Stimulated activated CD4-positive, alpha-beta T cell treated with anti-CD3 and anti-CD28 coated beads, TNF-alpha, amount 100 ng/mL, for 24 hours (primary cell): ENCODE results near the gene JAZF1.
A peak's percentile ranks its signal among the peaks of the same experiment; 100 is the strongest.

ENCODE experiments used
- DNase-seq, 3 experiments: peaks; one replicate each; pipeline ENCODE4 v3.0.0-alpha.2; 2020; ENCODE audit warnings: low read depth in 3 of 3

The JAZF1 gene

GRCh38 chr7:28191751-28192150 is 11.2 kb upstream of the JAZF1 start:
- DNase-seq, result no peak

DNA sequence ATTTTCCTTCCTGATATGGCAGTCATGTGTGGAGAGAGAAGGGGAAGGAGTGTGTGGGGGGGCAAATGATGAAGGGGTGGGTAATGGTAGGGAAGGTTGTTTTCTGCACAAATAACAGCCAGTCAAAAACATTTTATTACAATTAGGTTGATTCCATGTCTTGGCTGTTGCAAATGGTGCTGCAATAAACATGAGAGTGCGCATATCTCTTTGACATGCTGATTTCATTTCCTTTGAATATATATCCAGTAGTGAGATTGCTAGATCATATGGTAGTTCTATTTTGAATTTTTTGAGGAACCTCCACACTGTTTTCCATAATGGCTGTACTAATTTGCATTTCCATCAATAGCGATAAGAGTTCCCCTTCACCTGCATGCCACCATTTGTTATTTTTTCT is 10.6 kb upstream of the JAZF1 start:
- DNase-seq, result no peak

- no peak for DNase-seq
Observed at GRCh38 chr7:28190077-28190710, 9.6 kb upstream of the JAZF1 start.

- DNase-seq, result no peak
Observed at GRCh38 chr7:28187012-28187411, 6.4 kb upstream of the JAZF1 start.

- DNase-seq, result no peak
Observed at GRCh38 chr7:28183627-28184026, 3.0 kb upstream of the JAZF1 start.

DNA sequence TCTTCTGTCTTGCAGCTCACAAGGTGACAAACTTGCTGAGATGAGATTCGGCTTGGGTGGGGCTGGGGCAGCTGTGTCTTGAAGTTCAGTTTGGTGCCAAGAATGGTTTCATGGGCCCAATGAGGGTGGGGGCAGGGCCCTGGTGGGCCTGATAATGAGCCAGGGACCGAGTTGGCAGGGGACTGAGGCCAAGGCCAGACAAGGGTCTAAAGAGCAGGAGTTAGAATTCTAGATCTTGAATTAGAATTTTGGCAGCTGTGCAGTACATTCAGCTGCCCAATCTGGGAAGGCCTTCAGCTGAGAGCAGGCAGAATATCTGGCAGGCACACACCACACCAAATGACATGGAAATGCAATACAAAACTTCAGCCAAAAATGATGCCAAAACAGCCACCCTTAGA is 1.5 kb upstream of the JAZF1 start:
- no peak for DNase-seq

DNA sequence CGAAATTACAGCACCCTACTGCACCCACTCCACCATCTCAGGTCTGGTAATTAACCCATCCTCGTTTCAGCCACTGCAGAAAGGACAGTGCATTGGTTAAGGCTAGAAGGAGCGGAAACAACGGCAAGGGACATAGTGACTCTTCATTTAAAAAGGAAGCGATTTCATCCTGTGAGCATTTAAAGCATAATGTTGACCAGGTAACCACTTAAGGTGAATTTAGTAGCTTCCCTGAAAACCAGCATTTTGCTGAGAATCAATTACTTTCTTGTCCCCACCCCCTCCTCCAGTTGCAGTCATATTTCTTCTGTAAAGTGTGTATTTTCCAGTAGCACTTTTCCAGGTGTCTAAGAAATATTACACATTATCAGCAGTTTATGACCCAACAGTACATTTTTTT is 821 bp upstream of the JAZF1 start:
- DNase-seq, result no peak

GRCh38 chr7:28180031-28180363 is 598 bp downstream of the JAZF1 start:
- no peak for DNase-seq

DNA sequence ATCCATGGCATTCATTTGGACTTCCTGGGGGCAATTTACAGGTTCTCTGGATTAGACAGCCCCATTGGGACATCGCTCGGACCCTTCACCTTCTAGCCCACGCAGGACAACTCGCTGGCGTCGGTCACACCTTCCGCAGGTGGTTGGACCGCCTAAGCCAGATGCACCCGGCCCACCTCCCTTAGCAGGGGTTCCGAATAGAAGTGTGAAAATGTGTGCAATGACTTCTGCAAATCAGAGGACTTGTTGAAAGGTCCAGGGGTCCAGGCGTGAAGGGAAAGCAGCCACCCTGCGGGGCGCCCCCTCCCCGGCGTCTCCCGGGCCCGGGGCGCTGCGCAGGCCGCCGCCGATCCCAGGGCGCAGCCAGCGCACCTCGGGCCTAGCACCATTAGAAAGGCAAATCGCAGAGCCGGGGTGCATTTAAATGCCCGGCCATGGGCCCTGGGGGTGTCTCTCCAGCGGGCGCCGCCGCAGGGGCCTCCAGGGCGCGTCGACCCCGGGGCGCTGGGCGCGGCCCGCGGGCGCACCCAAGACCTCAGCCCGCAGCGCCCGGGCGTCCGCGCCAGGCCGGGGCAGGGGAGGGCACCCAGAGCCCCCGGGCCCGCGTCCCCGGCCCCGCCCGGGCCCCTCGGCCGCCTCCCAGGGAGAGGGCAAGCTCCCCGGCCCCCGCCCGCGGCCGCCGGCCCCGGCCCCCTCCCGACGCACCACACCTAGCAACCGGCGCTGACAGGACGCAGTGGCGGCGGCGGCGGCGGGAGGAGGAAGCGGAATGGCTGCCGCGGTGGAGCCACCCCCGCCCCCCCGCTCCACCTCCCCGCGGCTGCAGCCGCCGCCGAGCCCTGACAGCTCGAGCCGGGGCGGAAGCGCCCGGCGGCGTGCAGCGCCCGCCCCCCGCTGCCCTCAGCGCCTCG is 1.2 kb downstream of the JAZF1 start:
- peak; percentile 31 to 63 (median 43) for DNase-seq

DNA sequence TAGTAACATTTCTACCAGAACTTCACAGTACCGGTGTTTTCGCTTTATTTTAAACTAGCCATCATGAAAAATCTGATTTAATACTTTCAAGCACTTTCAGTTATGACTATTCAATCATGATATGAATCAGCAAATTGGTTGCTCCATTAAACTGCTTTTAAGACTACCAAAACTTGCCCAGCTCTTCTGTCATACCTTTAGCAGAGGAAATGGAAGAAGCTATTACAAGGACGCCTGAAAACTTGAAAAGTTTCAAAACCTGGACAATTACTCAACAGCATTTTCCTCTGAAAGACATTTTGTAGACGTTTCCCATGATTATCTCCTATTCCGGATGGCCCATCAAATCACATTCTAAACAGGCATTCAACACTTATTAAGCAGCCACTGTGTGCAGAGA is 2.0 kb downstream of the JAZF1 start:
- no peak for DNase-seq

GRCh38 chr7:28177836-28178235 is 2.8 kb downstream of the JAZF1 start:
- no peak for DNase-seq

- DNase-seq, result no peak
Observed at GRCh38 chr7:28176645-28177044, 4.0 kb downstream of the JAZF1 start.

- no peak for DNase-seq
Observed at GRCh38 chr7:28176174-28176573, 4.4 kb downstream of the JAZF1 start.

- no peak for DNase-seq
Observed at GRCh38 chr7:28174901-28175661, 5.5 kb downstream of the JAZF1 start.

DNA sequence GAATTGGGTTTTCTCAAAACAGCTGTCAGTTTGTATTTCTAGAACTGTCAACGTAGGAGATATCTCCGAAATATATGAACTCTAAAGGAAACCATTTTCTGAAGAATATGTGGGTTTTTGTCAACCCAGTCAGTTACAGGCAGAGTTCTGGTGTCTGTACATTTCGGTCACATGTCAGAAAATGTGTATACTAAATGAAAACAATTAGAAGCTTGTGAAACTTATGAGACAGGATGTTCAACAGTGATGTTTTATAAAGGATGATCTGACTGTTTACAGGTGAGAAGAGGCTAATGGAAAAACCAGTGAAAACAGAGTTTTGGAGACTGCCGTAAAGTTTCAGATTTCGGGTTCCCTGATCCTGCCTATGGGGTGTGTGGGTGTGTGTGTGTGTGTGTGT is 6.2 kb downstream of the JAZF1 start:
- DNase-seq, result no peak

DNA sequence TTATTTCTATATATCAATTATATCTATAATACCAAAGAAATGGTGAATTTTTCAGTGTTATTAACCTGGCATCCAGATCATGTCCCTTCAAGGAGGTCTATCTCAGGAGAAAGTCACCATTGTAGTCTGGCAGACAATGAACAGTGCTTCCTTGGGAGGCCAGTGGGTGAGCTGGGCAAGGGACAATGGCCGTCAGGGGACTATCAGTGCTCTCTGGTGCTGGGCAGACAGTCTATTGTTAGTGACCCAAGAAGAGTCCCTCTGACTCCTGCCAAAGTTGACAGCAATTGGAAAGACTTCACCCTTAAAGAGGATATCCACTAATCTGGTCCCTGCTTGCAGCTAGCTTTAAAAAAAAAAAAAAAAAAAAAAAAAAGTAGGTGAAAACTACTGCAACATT is 7.1 kb downstream of the JAZF1 start:
- no peak for DNase-seq

GRCh38 chr7:28172958-28173357 is 7.6 kb downstream of the JAZF1 start:
- DNase-seq, result no peak

GRCh38 chr7:28170701-28171100 is 9.9 kb downstream of the JAZF1 start:
- DNase-seq, result no peak

- no peak for DNase-seq
Observed at GRCh38 chr7:28169230-28169629, 11.4 kb downstream of the JAZF1 start.

DNA sequence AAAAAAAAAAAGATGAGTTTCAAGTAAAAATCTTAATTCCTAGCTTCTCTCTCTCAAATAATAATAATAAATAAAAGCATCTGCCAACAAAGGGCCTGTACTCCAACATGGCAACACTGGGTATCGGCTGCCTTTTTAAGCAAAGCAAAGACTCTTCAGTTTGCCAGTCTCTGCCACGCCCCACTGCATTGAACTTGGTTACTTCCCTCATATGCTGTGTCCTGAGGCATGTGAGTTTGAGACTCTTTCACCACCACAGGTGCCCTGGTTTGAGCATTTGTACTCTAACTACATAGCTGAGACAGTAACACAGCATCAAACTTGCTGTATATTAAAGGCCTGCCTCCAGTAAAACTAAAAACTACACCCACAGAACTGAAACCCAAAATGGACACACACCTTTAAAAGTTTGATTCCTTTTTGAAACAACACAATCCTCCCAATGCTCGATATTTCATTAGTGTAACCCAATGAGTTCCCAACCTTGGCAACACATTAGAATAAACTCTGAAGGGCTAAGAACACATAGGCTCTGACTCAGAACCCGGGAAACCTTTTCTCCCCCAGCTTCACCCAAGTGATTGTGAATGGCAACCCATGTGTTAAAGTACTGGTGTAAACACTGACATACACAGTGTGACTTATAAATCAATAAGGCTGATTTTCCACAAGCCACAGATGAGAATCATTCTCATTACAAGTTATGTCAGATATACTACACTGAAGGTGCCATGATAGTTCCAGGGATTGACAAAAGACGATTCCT is 12.0 kb downstream of the JAZF1 start:
- no peak for DNase-seq

DNA sequence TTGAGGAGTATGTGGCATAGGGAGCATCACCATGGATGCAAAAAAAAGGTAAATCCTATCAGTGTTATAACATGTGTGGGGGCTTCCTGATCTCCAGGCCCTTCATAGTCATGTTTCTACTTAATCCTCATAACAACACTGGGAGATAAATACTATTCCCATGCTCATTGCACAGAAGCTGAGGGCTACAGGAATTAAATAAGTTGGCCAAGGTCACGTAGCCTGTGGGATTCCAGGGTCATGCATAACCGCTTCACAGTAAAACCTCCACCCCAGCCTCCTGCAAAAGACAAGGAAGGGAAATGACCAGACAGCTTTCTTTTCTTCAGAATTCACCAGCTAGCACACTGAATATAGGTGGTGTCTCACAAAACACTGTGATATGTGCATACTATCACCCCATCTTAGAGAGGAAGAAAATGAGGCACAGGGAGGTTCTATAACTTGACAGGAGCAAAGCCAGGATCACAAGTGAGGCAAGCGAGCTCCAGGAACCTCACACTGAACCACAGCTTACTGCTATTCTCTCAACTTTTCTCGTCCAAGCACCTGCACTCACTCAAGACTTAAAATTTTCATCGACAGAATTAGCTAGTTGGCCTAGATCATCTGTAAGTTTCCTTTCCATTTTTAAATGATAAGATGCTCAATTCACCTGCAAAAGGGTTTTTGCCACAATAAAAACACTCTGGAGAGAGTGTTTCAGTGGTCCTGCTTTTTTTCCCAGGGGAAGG is 13.4 kb downstream of the JAZF1 start:
- DNase-seq, result no peak
